NK-92 treated with Interleukin-12 subunit alpha and Interleukin-12 subunit beta, amount 100 ng/mL, for 24 hours (cell line): ENCODE results near the gene OBP2B.
"Not testable (repeated sequence)": the region's sequence is repeated elsewhere in the genome, so short reads cannot be mapped to it uniquely, and the experiment has no call there.

Source experiments
- DNase-seq: peaks from one replicate; lab custom pipeline; 2025; lab: John Stamatoyannopoulos, UW

OBP2B gene, protein sequence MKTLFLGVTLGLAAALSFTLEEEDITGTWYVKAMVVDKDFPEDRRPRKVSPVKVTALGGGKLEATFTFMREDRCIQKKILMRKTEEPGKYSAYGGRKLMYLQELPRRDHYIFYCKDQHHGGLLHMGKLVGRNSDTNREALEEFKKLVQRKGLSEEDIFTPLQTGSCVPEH

DNA sequence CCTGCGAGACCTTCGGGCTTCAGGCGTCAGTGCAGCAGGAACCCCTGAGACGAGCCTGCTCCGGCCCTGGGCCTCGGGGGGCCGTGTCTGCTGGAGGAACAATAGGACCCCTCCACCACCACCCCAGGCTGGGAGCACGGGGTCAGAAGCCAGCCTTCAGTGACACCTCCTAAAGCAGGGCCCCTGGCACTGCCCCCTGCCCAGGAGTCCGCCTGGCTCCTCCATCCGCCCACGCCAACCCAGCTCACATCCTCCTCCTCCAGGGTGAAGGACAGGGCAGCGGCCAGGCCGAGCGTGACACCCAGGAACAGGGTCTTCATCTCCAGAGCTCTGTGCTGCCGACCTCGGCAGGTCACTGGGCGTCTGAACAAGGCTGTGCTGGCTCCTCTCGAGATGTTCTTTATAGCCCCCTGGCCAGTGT, at the start of gene OBP2B:
Gene OBP2B (minus strand): TSS at position 371 of the 421 bp plus-strand sequence. CDS start 51 bp downstream, at position 320.
- DNase-seq: not testable (repeated sequence)

DNA sequence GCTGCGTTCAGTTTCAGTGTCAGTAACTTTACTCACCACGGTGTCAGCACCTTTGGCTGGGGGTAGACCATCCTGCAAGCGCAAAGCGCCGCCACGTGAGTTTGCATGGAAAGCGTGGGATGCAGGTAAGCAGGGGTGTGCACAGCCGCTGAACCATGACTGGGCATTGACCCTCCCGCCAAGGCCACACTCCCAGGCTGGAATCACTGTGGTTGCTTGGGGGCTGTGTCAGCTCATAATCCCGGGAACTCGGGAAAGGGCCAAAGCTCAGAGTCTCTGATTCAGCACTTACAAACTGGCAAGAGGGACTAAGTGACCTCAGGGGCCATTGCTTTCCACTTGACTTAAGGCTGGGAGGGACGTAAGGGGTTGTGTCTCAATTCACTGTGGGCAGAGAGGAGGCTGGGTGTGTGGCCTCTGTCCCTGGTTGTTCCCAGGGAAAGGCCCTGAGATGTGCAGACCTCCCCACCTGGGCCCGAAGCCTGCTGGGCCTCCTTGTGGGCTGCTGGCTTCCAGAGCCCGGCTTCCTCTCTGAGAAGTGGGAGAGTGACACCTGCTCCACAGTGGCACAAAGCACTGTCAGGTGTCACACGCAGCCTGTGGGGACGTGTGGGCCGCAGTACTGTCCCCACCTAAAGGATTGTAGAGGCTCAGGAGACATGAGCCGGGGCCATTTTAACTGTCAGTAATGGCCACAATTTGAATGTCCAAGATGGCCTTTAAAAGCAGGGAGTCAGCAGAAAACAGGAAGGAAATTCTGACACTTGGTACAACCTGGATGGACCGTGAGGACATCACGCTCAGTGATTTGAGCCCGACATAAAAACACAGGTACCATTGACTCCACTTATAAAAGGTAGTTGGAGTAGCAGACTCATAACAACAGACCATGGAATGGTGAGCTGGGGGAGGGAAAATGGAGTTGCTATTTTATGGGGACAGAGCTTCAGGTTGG, 49.3 kb upstream of the OBP2B start:
- no peak for DNase-seq

DNA sequence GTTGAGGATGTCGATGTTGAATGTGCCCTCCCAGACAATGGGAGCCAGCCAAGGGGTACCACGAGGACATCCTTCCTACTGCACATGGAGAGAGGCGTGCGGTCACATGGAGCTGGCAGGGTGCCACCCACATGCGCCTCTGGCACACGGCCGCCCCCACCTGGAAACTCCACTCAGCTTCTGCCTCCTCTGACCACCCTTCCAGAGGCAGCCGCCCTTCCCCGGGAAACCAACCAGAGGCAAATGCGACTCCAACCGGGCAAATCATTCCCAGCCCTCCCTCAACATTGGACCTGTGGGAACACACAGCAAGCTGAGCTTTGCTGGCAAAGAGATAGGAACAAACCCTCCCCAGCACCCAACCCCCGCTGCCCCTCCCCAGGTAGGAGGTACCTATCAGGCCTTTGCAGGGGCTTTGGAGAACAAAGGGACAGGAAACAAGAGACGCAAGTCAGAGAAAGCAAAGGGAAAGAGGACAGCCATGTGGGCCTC, 48.5 kb upstream of the OBP2B start:
- no peak for DNase-seq

DNA sequence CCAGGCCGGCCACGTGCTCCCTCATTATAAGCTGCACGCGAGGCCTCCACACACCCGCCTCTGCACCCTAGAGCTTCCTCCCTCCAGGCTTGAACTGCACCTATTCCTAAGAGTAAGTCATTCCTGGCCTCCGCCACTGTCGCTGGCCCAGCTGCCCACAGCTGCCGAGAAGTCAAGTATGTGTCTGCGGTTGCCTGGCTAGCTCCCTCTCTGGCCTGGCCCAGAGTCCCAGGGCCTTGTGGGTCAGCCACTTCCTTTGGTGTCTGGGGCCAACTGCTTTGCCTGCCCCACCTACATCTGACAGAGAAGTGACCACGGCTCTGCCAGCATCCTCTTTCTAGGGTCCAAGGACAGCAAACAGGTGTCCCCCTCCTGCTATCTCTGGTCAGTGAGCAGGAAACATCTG, 47.6 kb upstream of the OBP2B start:
- no peak for DNase-seq

DNA sequence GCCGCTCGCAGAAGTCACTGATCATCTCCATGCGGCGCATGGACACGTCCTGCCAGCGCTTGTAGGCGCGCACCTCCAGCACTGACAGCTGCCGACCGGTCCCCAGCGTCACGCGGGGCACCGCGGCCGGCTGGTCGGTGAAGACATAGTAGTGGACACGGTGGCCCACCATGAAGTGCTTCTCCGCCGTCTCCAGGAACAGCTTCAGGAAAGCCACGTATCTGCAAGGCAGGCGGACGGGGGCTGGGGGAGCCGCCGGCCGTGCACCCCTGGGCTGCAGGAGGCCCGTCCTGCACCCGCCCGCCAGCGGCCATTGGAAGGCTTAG, 47.0 kb upstream of the OBP2B start:
- DNase-seq: no peak

DNA sequence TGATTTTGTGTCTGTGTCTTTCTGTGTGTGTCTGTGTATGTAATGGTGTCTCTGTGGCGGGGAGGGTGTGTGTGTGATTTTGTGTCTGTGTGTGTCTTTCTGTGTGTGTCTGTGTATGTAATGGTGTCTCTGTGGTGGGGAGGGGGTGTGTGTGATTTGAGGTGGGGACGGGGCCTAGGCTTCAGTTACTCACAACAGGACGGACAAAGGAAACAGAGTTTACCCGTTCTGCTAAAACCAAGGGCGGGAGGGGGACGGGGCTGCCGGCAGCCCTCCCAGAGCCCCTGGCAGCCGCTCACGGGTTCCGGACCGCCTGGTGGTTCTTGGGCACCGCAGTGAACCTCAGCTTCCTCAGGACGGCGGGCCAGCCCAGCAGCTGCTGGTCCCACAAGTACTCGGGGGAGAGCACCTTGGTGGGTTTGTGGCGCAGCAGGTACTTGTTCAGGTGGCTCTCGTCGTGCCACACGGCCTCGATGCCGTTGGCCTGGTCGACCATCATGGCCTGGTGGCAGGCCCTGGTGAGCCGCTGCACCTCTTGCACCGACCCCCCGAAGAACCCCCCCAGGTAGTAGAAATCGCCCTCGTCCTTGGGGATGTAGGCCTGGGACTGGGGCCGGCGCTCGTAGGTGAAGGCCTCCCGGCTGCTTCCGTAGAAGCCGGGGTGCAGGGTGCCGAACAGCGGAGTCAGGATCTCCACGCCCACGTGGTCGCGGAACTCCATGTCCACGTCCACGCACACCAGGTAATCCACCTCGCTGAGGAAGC, 46.5 kb upstream of the OBP2B start:
- DNase-seq: no peak

DNA sequence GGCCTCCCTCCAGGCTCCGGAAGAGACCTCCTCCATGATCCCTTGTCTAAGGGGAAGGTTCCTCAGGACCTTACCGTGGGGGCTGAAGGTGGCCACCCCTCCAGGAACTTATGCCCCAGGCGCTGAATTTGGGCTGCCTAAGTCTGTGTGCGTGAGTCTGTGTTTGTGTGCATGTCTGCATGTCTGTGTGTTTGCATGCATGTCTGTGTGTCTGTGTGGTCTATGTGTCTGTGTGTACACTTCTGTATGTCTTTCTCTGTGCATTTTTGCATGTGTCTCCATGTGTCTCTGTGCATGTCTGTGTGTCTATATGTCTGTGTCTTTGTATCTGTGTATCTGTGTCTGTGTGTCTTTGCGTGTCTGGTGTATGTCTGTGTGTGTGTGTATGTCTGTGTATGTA, 45.4 kb upstream of the OBP2B start:
- no peak for DNase-seq

DNA sequence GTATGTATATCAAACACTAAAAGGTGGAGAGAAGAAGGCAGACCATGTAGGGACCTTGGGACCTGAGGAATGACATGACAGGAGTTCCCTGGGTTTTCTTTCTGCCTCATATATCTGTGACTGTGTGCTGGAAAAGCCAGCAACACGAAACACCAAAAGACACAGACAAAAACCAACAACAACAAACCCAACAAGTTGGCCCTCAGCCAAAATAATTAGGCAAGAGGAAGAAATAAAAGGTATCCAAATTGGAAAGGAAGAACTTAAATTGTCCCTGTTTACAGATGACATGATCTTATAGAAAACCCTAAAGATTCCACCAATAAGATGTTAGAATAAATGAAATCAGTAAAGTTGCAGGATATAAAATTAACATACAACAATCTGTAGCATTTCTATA, 44.2 kb upstream of the OBP2B start:
- no peak for DNase-seq

DNA sequence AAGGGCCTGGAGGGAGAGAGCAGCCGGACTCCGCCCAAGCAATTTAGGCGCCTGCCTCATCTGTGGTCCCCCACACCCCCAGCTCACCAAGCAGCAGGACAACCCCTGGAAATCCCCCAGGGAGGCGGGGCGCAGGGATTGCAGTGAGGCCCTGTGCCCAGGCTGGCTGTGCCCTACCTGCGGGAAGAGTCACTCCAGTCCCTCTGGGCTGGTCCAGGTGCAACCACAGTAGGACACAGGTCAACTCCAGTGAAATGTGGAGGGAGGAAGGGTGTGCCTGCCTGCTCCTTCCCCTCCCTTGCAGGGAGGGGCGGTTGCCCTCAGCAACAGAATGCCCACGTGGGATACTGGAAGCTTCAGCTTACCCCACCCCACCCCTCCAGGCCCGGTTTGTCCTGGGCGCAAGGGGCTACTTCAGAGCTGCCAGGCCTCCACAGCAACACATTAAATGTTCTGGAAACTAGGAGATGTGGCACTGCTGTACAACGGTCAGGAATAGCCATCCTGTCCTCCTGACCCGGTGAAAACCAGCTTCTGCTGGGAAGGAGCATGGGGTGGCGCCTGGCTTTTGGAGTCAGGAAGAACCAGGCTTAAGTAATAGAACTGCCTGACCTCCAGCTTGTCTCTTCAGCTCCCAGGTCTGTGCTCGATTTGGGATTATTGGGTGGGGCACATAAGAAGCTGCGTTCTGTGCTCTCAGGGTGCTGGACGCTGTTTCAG, 43.4 kb upstream of the OBP2B start:
- no peak for DNase-seq

DNA sequence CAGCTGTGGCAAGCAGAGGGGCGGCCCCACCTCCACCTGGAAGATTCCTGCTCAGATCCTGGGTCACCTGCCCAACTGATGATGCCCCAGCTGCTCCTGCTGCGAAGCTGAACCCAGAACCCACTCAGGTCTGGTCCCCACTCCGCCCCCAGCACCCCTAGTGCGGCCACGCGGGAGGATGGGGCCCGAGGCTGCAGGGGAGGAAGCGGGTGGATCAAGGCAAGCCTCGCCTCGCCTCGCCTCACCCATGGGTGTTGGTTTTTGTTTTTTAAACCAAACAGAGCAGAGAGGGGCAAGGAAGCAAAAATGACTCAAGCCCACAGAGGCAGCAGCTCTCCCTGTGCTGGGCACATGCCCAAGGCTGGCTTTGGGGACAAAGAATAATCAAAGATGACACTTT, 42.7 kb upstream of the OBP2B start:
- no peak for DNase-seq

DNA sequence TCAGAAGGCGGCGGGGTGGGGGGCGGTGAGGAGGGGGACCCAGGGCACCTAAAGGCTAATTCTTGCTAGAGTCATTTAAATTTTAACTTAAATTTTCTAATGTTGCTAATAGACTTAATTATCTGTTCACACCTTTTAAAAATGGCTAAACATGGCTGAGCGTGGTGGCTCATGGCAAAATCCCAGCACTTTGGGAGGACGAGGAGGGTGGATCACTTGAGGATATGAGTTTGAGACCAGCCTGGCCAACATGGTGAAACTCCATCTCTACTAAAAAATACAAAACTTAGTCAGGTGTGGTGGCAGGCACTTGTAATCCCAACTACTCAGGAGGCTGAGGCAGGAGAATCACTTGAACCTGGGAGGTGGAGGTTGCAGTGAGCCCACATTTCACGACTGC, 42.2 kb upstream of the OBP2B start:
- DNase-seq: not testable (repeated sequence)

DNA sequence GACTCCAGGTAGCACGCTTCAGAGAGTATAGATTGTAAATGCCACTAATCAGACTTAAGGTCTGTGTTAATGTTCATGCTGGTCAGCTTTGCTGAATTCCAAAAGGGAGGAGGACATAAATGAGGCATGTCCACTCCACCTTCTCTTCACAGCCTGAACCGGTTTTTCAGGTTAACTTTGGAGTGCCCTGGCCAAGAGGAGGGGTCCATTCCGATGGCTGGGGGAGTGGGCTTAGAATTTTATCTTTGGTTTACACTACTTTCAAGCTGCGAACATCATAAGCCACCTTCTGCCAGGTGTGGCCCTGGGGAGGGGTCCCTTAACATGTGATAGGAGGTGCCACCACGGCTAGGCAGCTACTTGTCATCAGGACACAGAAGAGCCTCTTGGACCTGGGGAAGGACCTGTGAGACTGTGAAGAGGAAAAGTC, 41.7 kb upstream of the OBP2B start:
- no peak for DNase-seq

DNA sequence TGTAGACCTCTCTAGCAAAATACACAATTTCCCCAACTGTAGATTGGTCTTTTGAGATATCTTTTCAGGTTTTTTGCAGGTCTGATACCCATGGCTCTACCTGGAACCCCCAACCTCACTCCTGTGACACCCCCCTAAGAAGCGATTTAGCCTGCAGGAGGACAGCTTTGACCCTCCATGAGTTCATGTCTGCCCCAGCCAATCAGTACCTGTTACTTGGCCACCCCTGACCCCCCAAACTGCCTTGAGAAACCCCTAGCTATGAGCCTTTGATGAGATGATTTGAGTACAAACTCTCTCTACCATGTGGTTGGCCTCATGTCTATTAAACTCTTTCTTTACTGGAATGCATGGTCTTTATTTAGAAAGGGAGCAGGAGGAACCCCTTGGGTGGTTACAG, 40.3 kb upstream of the OBP2B start:
- DNase-seq: no peak

DNA sequence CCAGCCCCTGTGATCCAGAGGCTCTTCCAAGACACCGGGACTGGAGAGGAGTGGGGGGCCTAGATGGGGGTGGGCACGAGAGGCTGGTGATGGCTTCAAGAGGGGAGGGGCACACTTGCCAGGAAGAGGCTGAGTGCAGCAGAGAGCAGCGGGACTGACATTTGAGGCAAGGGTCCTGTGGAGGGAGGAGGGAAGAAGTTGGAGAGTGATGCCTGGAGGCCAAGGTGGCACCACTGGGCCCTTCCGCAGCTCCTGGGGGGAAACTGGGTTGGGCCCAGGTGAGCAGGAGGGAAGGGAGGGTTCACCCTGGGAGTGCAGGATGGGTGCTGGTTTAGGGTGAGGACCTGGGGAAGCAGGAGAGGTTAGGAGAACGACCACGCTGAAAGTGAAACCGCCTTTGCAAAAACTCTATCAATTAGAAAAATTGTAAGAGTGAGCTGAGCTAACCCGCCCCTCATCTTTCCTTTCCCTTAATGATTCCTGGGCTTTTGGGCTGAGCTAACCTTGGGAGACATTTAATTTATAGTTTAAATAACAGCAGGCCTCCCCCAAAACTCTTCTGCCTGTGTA, 39.8 kb upstream of the OBP2B start:
- no peak for DNase-seq

DNA sequence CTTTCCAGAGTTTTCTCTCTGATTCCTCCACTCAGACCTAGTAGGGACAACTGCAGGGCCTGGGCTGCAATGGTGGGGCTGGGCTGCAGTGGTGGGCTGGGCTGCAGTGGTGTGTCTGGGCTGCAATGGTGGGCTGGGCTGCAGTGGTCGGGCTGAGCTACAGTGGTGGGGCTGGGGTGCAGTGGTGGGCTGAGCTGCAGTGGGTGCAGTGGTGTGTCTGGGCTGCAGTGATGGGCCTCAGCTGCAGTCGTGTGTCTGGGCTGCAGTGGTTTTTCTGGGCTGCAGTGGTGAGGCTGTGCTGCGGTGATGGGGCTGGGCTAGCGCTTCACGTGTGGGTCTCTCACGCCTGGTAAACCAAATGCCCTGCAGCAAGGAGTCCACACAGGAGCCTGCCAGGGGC, 38.6 kb upstream of the OBP2B start:
- no peak for DNase-seq

DNA sequence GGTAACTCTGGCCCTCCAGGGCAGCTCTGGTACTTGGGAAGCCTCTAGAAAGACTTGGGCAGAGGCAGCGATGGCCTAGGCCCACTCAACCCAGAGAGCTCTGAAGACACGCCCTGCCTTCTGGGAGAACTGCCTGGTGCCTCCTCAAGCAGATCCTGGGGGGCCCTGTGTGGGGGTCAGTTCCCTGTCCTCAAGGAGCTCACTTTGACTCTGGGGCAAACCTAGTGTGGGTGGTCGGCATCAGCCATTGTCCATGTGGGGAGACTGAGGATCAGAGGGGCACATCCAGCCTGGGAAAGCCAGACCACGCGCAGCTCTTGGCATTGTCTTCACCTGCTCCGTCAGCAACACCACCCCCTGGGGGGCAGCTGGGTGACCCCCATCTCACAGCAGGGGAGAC, 37.9 kb upstream of the OBP2B start:
- no peak for DNase-seq

DNA sequence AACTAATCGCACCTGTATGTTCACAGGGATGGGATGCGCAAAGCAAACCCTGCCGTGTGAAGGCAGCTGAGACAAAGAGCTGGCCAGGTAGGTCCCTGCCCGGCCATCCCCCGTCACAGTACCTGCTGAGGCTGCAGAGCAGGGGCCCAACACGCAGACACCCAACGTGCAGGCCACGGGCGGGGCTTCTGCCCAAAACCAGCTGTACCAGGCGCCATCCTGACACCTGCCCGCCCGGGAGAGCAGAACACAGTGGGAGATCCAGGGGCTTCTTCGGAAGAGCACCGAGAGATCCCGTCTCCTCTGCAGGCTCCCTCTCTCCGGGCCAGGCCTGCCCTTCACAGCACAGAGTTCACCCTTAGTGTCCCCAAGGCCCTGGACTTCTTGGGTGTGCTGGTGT, 37.5 kb upstream of the OBP2B start:
- DNase-seq: no peak

DNA sequence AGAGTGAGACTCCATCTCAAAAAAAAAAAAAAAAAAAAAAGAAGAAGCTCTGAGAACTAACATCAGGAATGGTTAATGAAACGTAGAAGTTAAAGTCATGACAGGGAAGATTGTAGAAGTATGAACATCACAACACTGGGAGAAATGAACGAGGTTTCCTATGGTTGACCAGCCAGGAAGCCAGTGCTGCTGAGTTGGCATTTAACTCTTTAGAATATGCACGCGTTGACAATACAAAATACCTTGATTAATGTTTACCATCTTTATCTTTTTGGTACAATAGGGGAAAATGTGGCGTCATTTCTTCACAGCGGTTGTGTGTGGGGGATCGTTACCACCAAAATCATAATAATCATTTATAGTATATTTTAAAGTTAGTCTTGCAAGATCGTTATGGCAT, 33.9 kb upstream of the OBP2B start:
- DNase-seq: no peak

DNA sequence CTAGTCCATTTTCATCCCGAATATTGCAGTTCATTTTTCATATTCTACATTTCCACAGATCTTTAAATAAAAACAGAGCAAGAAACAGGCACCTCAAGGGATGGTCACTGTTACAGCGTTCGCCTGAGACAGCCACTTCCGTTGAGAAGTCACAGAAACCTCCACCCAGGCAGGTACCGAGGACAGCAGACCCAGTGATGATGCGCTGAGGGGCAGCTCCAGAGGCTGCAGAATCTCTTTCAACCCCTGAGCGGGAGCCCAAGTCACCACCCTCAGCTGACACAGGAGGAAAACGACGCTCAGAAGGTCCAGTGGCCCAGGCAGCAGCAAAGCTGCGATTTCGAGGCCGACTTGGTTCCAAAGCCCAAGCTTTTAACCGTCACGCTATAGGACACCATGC, 33.2 kb upstream of the OBP2B start:
- DNase-seq: no peak

DNA sequence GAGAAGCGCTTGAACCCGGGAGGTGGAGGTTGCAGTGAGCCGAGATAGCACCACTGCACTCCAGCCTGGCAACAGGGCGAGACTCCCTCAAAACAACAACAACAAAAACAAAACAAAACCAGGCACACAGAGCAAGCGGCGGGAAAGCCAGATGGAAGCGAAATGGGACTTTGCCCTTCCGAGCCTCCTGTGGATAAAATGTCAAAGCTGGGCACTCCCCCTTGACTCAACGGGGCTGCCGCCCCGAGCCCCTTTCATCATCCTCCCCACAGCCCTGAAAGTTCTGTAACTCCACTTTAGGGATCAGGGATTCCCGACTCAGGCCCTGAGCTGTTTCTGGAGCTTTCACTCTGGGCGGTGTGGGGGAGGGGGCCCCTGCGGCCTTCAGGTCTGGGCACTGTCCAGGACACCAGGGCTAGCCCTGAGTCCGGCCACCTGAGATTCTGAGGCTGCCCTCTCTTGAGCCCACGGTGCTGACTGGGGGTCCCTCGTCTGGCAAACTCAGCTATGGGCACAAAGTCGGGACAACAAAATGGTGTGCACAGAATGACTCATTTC, 30.6 kb upstream of the OBP2B start:
- no peak for DNase-seq

DNA sequence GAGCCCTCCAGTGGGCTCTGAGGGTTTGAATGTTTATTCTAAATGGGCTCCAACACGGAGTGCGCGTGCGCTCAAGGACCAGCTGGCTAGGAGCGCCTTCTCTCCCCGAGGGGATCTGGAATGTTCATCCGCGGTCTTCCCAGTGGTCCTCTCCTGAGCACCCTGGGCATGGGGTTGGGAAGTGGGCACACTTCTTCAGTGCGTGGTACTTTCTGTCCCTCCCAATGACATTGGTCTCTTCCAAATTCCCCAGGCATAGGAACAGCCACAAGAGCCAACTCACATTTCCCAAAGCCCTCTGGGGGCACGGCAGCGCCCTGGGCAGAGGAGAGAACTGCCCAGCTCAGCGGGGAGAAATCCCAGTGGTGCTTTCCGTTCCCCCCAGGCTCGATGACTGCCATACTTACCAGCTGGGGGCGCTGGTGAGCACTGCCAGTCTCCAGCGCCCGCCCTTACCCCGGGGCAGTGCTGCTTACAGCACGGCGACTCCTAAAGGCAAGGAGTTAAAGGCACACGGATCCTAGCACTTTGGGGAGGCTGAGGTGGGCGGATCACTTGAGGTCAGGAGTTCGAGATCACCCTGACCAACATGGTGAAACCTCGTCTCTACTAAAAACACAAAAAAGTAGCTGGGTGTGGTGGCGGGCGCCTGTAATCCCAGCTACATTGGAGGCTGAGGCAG, 29.9 kb upstream of the OBP2B start:
- DNase-seq: no peak
